GM18870 (cell line): ENCODE measurements around the gene CBLB.

Experiments used
- ATAC-seq: cut with Tn5 transposase; IDR thresholded peaks from one replicate; pipeline ENCODE4 v1.9.1; 2021; ENCODE audit warnings: moderate library complexity; ENCODE audit not compliant: unreplicated experiment

CBLB gene

DNA sequence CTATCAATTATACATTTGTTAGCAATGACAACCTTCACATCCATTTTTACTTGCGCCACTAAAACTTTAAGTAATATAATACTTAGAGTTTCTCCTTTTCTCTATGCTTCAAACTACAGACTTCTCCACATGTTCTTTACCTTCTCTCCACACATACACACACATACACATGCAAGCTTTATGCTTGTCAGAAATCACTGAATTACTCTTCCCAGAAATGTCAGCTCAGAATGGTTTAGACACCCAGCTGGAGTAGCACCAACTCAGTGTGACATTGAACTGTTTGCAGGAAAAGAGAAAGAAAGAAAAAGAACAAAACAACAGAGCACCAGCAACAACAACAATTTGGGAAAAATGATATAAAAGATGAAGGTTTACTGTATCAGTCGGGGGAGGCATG lies 20.9 kb downstream of the CBLB start:
- ATAC-seq = no peak

DNA sequence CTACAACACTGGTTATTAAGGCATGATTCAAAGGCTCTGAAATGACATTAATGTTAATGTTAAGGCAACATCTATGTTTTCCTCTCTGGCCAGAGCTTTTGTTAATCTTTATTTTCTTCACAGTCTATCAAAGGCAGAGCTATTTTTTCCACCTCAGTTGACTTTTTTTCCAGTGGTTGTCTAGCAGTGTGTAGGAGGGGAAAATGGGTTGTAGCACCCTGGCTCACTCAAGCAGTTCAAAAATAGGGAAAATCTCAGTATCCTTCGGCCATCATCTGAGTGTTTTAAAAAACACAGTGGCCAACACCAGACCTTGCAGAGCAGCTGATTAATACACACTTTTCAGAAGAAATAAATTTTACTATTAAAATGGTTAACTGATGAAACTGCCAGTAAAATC lies 21.4 kb downstream of the CBLB start:
- no peak for ATAC-seq

DNA sequence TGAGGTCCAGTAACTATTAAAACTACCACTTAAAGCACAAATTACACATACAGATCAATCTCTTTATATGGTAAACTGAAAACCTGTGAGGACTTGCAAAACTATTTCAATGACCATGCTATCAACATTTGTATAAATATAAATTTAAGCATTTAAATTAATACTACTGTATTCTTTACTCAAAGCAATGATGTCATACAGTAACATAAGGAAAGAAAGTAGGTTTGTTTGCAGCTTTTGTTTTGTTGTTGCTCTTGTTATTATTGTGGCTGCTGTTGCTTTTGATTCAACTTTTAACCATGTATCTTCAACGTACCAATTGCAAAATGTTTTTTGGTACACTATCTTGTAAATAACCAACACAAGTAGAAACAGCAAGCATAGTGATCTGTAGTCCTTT lies 22.0 kb downstream of the CBLB start:
- no peak for ATAC-seq

DNA sequence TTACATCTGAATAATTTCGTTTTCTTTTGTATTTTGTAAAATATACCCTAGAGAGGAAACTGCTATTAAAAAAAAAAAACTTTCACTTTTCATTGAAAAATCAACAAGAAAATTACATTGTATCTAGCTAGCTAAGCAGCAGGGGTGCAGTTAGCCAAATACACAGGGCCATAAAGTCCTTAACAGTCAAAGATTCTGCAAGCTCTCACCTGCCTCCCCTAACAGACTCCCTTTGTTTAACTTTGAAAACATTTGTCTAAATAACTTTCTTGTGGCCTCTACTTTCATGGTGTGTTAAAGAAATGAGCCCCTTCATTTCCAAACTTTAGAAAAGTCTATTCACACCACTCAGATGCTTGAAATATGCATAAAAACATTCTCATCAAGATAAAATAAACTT lies 23.3 kb downstream of the CBLB start:
- no peak for ATAC-seq

DNA sequence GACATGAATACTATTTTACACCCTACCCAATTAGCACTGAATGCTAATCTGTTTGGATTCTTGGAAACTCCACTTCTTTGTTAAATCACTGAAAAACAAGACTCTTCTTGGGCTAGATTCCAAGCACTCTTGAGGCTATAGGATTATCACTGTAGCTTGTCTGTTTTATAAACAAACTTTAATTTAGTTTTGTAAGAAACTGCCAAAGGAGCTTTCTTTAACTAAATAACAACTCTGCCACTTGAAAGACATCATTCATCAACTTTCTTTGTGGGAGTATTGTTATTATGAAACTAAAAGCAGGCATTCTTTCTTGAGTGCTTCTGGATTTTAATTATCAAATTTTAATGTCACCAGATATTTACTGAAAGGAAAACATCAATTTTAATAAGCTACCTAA lies 24.1 kb downstream of the CBLB start:
- ATAC-seq = no peak

DNA sequence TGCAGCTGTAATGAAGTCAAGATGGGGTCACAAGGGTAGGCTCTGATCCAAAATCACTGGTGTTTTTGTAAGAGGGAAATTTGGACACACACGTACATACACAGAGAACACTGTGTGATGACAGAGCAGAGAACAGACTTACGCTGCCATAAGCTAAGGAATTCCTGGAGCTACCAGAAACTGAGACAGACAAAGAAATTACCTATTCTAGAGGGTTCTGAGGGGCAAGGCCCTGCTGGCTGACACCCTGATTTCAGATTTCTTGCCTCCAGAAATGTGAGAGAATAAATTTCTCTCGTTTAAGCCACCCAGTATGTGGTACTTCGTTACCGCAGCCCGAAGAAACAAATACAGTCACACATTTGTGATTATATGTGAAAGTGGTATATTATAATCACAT lies 24.8 kb downstream of the CBLB start:
- ATAC-seq = no peak

DNA sequence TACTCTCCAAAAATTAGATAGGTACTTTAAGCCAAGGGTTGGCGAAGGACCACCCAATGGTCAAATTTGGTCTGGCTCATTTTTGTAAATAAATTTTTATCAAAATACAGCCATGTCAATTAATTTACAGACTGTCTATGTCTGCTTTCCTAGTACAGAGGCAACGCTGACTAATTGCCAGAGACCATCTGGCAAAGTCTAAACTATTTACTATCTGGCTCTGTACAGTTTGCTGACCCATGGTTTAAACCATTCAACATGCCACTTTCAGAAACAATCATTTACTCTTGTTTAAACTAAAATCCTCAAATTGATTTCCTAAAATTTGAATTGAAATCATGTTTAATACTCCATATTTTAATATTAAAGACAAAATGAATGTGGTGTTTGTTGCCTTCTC lies 25.9 kb downstream of the CBLB start:
- no peak for ATAC-seq

DNA sequence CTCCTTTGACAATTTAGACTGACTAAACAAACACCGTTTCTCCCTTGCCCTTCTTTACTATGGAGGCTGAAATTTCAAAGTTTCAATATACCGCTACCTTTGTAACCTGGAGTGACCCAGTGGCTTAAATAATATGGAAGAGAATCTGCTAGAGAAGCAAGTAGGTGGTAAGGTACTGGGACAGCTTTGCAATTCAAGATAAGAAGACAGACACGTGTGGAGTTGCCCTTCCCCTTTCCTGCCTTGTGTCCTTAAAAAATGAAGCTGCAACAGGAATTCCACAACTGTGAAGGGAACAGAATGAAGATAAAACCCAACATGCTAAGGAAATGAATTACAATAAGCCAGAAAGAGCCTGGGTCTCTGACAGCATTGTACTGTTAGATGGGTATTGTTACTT lies 26.4 kb downstream of the CBLB start:
- no peak for ATAC-seq

DNA sequence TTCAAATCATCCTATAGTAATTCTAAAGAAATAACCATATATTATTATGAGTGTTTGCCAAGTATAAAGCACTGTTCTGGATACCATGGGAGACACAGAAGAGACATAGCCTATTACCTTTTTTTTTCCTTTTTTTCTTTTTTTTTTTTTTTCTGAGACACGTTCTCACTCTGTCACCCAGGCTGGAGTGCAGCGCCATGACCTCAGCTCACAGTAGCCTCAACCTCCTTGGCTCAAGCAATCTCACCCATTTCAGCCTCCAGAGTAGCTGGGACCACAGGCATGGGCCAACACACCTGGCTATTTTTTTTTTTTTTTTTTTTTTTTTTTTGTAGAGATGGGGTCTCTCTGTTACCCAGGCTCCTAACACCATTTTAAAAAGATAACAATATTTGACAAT lies 30.9 kb downstream of the CBLB start:
- ATAC-seq = no peak

DNA sequence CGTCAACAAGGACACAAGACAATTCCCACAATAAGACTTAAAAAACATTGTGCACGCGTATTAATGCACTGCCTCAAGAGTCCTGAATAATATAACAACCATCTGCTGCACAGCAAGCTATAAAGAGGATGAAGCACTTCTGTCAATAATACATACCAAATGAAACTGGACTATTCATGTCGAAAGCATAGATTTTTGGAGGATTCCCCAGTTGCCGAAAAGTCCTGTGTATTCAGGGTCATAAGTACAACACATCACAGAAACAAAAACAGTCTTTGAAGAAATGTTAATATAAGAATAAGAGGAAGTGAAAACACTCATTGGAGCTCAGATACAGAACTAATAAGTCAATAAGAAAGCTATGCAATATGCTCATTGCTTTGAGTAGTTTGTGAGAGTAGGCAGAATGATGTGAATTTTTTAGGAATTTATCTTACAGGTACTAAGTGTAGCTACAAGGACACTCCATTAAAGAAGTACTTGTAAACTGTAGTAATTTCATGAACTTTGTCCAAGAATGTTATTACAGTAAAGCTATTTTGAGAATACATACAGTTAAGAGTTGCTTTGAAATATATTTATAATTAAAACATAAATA lies 31.6 kb downstream of the CBLB start:
- peak; percentile 97 for ATAC-seq

DNA sequence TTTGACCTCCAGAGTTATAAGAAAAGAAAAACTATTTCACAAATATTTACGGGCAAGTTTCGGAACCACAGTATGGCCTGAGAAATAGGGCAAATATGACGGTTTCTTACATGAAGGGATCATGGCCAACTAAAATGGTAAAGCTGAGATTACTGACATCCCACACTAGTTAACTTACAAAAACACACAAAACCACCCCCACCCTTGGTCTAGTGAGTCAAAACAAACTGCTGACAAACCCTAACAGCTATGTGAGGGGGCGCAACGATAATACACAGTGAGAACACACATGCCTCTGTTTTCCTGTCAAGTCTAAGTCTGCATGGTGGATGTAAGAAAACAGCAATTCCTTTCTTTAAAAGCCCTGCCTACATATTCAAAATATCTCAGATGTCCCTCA lies 32.3 kb downstream of the CBLB start:
- ATAC-seq = peak; percentile 24

DNA sequence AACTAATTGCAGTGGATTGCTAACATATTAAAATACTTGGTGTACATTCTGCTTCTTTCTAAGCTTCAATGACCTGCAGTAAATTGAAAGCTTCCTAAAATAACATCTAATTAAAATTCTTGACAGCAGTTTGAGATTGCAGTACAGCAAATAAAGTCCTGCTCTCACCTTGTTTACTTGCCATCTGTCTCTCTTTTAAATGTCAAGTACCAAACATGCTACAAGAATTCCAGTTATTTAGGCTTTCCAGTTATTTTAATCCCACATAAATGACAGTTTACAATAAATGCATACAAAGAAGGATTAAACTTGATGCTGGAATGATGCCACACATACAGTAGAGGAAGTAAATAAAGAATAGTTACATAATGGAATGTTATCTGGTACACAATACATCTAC lies 33.2 kb downstream of the CBLB start:
- no peak for ATAC-seq

DNA sequence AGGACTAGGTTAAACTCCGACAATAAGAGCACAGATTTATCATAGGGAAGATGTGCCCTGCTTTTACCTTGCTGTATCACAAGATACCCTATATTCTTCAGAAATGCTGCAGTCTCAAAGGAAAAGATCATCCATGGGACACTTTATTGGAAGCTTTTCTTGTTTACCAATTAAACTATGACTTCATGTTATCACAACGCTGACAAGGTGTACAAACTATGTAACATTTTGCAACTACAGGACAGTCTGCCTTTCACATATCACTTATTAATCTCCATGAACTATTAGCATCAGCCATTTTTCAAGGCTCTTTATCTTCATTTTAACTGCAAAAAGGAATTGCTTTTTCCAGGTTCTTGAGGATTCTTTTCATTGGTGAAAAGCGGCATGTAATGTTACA lies 34.0 kb downstream of the CBLB start:
- ATAC-seq = no peak

DNA sequence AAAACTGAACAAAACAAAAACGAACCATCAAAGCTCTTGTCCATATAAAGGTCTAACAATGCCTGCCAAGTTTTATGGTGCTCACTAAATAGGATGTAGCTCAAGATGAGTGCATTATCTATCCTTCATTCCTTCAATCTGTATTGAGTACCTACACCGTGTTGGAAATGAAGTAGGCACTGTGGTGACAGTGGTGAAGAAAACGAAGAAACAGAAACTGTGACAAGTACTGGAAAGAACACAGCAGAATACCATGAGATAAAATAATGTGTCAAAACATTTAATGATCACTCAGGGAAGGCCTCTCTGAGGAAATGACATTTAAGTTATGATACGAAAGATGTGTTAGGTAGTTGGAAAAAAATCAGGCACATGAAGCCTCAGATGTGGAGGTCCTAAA lies 36.2 kb downstream of the CBLB start:
- no peak for ATAC-seq

DNA sequence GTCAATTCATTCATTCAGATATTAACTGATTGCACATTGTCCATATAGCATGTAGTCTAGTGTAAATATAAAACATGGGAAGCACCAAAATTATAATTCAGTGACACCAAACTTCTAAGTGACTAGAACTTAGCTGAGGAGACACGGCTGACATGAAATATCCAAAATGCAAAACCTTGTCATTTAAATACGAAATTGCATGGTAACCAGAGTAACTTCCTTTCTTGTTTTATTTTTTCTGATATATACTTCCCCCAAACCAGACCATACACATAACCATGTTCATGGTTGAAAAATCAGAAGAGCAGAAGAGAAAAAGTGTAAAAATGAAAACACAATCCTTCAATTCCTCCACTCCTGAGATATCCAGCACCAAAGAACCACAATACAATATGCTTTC lies 38.0 kb downstream of the CBLB start:
- ATAC-seq = no peak

DNA sequence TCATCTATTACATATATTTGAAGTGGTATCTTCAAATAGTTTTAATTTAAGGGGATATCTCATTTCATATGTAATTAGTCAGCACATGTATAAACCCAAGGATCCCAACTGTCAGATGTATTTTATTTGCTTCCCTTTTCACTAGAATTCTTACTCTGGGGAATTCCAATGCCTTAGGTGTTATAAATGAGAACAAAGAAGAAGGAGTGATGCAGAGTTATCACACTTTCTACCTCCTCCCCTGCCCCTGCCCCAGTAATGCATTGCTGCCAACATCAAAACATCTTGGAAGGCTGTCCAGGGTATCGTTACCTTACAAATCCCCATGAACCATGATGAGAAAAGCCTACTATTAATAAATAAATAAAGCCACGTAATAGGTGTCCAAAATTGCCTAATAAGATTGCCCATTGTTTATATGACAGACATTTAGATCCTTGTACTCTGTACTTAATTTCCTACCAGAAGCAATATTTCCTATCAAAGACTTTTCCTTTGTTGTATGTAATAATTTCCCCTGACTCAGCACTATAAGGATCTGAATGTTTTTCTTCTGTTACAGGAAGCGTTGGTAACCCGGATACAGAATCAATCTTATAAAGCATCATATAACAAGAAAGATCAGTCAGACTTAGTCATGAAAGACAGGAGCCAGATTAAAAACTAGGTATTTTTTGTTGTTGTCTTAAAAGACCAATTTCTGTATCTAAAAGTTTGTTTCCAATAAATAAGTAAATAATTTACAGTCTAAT lies 38.8 kb downstream of the CBLB start:
- no peak for ATAC-seq

DNA sequence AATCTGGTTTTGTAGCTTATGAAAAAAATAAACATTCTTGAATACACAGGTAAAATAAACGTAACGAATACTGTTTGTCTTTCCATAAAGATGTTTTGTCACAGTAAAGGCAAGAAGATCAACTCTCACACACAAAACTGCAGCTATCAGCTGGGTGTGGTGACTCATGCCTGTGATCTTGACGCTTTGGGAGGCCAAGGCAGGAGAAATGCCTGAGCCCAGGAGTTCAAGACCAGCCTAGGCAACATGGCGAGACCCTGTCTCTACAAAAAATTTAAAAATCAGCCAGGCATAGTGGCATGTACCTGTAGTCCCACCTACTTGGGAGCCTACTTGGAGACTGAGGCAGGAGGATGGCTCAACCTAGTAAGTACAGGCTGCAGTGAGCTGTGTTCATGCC lies 39.6 kb downstream of the CBLB start:
- ATAC-seq = no peak

DNA sequence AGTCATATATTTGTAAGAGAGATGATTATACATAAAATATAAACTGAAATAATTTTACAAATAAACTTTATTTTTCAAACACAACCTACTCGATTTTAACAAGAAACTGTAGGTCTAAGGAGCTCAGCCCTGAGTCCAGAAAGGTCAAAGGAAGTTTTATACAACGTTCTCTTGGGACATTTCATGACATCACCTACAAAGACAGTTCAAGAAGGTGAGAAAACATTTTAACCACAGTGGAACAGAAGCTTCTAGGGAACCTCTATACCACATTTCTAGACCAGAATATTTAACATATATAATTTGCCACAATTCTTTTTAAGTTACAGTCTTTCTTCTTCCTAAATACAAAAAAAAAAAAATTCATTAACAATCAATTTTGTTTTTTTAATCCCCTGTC lies 40.1 kb downstream of the CBLB start:
- peak; percentile 43 for ATAC-seq

DNA sequence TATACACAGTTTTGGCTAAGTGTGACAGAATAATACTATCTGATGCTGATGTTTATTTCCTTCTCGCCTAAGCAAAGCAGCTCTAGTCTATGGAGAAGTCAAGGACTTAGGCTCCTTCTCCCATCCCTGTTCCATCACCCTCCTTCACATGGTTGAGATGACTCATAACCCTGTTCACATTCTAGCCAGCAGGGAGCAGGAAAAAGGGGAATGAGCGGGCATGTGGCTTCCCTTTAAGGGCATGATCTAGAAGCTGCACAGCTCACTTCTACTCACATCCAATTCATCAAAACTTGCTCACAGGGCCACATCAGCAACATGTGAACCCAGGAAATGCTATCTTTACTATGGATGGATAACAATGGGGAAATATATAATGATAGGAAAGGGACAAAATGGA lies 40.9 kb downstream of the CBLB start:
- ATAC-seq = no peak

DNA sequence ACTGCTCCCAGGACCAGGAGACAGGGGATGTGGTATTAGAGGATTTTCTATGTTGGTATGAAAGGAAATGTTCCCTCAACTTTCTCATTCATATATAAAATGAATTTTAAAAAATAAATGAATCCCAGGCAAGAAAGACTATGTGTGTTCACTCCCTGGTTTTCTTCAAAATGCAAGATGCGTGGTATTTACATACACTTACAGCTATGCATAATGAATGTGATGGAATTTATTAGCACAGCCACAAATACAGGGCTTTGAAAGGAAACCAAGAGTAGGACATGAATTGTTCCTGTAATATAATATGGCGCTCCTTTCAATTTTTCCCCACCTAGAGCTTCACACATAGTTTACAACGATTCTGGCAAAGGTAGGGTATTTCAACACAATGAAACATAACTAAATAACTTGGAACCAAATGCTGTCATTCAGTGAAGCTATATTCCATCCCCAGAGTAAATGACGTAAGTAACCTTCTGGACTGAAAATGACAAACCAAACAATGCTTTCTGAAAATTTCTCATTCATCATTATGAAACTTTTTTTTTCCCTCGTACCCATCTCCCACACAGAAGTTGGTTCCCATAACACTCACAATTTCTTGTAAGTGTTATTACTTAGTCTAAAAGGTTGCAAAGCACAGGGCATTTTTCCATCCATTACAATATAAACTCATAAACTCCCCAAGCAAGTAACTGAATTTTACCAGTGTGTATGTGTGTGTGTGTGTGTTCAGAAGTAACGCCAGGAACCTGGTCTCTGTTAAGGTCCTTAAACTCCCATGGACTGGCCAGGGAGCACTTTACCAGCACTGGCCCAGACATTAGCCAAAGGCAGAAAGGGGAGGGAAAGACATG lies 41.8 kb downstream of the CBLB start:
- peak; percentile 50 for ATAC-seq

DNA sequence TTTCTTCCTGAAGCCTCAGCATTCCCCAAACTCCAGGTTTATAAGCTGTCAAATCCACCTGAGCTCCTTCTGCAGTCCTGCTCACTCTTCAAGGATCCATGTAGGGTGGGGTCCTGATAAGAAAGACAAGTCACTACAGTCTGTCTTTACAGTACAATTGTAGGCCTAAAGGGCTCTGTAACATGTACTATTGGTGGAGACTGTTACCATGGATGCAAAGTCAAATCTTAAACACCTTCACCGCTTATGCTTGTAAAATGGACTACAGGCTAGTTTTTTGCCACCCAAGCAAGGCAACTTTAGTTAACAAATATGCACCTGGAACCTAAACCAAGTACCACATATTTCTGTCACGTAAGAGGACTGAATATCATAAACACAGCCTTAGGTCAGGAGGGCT lies 44.7 kb downstream of the CBLB start:
- ATAC-seq = no peak
